Trophoblast cell (in vitro differentiated cells and primary cell): ENCODE data around the gene MPST. TPM values are rescaled to one million over a fixed set of nuclear protein-coding genes. Genes with fewer than 3 reads are reported as not detected.
A peak's percentile ranks its signal among the peaks of the same experiment; 100 is the strongest.

ENCODE experiments used
- DNase-seq, 2 donors: peaks; one replicate each; pipeline ENCODE4 v3.0.0-alpha.2; 2016
- H2AFZ ChIP-seq: 2 replicates; pipeline ENCODE4 v1.6.1; 2013; ENCODE audit warnings: low read length, moderate library complexity, mild to moderate bottlenecking; ENCODE audit not compliant: insufficient read depth, poor library complexity
- H2AK5ac ChIP-seq: 2 replicates; pipeline ENCODE4 v1.6.1; 2013; ENCODE audit warnings: mild to moderate bottlenecking, low read length
- H2BK120ac ChIP-seq: 2 replicates; pipeline ENCODE4 v1.6.1; 2013; ENCODE audit warnings: low read length, mild to moderate bottlenecking, moderate library complexity; ENCODE audit not compliant: insufficient read depth, poor library complexity
- H2BK12ac ChIP-seq: 2 replicates; pipeline ENCODE4 v1.6.1; 2013; ENCODE audit warnings: mild to moderate bottlenecking, low read length, moderate library complexity
- H2BK5ac ChIP-seq: 2 replicates; pipeline ENCODE4 v1.6.1; 2013; ENCODE audit warnings: low read length, low read depth, moderate library complexity, mild to moderate bottlenecking; ENCODE audit not compliant: poor library complexity
- H3K14ac ChIP-seq: 2 replicates; pipeline ENCODE4 v1.6.1; 2013; ENCODE audit warnings: mild to moderate bottlenecking, low read length
- H3K18ac ChIP-seq: 2 replicates; pipeline ENCODE4 v1.6.1; 2013; ENCODE audit warnings: mild to moderate bottlenecking, low read length
- H3K23ac ChIP-seq: 2 replicates; pipeline ENCODE4 v1.6.1; 2013; ENCODE audit warnings: low read length
- H3K27ac ChIP-seq: 2 replicates; pipeline ENCODE4 v1.5.1; 2013; ENCODE audit warnings: low read depth, mild to moderate bottlenecking, inconsistent platforms, low read length, moderate library complexity
- H3K27me3 ChIP-seq: 2 replicates; pipeline ENCODE4 v1.6.1; 2013; ENCODE audit warnings: inconsistent platforms, mild to moderate bottlenecking, low read length, moderate library complexity; ENCODE audit not compliant: insufficient read depth
- H3K36me3 ChIP-seq, 2 experiments: 1 replicate in 1 of 2; 2 replicates in 1 of 2; pipeline ENCODE4 v1.6.1; 2013; ENCODE audit warnings: low read length in 2 of 2, mild to moderate bottlenecking in 2 of 2, moderate library complexity in 1 of 2; ENCODE audit not compliant: insufficient read depth in 2 of 2, control insufficient read depth in 1 of 2
- H3K4ac ChIP-seq: 2 replicates; pipeline ENCODE4 v1.6.1; 2013; ENCODE audit warnings: low read depth, mild to moderate bottlenecking, low read length, moderate library complexity
- H3K4me1 ChIP-seq, 2 experiments: 1 replicate in 1 of 2; 2 replicates in 1 of 2; pipeline ENCODE4 v1.6.1; 2013; ENCODE audit warnings: low read length in 2 of 2, mild to moderate bottlenecking in 2 of 2, moderate library complexity in 1 of 2; ENCODE audit not compliant: insufficient read depth in 2 of 2, control insufficient read depth in 1 of 2
- H3K4me2 ChIP-seq: 2 replicates; pipeline ENCODE4 v1.6.1; 2013; ENCODE audit warnings: inconsistent platforms, mild to moderate bottlenecking, low read length, moderate library complexity
- H3K4me3 ChIP-seq: 2 replicates; pipeline ENCODE4 v1.5.1; 2013; ENCODE audit warnings: mild to moderate bottlenecking, low read depth, low read length, inconsistent platforms
- H3K79me1 ChIP-seq: one replicate; pipeline ENCODE4 v1.6.1; 2013; ENCODE audit warnings: low read length
- H3K79me2 ChIP-seq: 2 replicates; pipeline ENCODE4 v1.6.1; 2013; ENCODE audit warnings: low read length, mild to moderate bottlenecking; ENCODE audit not compliant: control insufficient read depth, insufficient read depth, poor library complexity
- H3K9ac ChIP-seq: 2 replicates; pipeline ENCODE4 v1.6.1; 2013; ENCODE audit warnings: mild to moderate bottlenecking, low read length
- H3K9me3 ChIP-seq: 2 replicates; pipeline ENCODE4 v1.6.1; 2013; ENCODE audit warnings: low read depth, mild to moderate bottlenecking, control low read depth, inconsistent platforms, low read length; ENCODE audit not compliant: insufficient read depth
- H4K12ac ChIP-seq: 2 replicates; pipeline ENCODE4 v1.6.1; 2013; ENCODE audit warnings: low read depth, mild to moderate bottlenecking, low read length, moderate library complexity
- H4K8ac ChIP-seq: 2 replicates; pipeline ENCODE4 v1.6.1; 2013; ENCODE audit warnings: low read depth, mild to moderate bottlenecking, low read length, moderate library complexity
- H4K91ac ChIP-seq: one replicate; pipeline ENCODE4 v1.6.1; 2013; ENCODE audit warnings: low read depth, mild to moderate bottlenecking, low read length, moderate library complexity
- WGBS: extraction: QIAGEN DNeasy Blood & Tissue Kit; methylation state at CpG from one replicate; pipeline ENCODE4 v1.1.7; 2013; ENCODE audit warnings: missing lambda C conversion rate; ENCODE audit not compliant: insufficient read length, insufficient coverage; ENCODE audit errors: extremely low coverage; 5-methylcytosine and 5-hydroxymethylcytosine counted together
- polyA plus RNA-seq: library from polyadenylated mRNA; stranded (reverse); fragments of 200-250 nt; gene quantifications from 2 replicates; pipeline ENCODE4 v1.2.3, GENCODE V29; 2013

MPST gene
- 58.3 and 60.4 TPM in 2 replicates for polyA plus RNA-seq

- Histone ChIP-seq H3K4me2 (peak within 1 kb of the TSS; percentile 85), H3K18ac (peak within 1 kb of the TSS; percentile 88), H3K36me3 (peaks cover 16 to 24% of the 10 kb centered on the region in 2 experiments), H2AFZ (peak within 1 kb of the TSS; percentile 82), H2BK12ac (no peak within 1 kb of the TSS), H3K4me1 (peaks cover 13 to 17% of the 10 kb centered on the region in 2 experiments), H3K79me2 (peaks cover 7% of the 10 kb centered on the region), H3K4me3 (peak within 1 kb of the TSS; percentile 94), H3K27me3 (no peaks in the 10 kb centered on the region), H3K23ac (no peak within 1 kb of the TSS), H3K79me1 (peaks cover 7% of the 10 kb centered on the region), H2BK5ac (peak within 1 kb of the TSS; percentile 78), H2AK5ac (peak within 1 kb of the TSS; percentile 38), H3K14ac (peak within 1 kb of the TSS; percentile 88), H4K12ac (peak within 1 kb of the TSS; percentile 78), H2BK120ac (peak within 1 kb of the TSS; percentile 70), H3K4ac (peak within 1 kb of the TSS; percentile 81), H3K9me3 (no peaks in the 10 kb centered on the region), H3K9ac (peak within 1 kb of the TSS; percentile 92), H4K8ac (peak within 1 kb of the TSS; percentile 85), H3K27ac (peak within 1 kb of the TSS; percentile 74), H4K91ac (peak within 1 kb of the TSS; percentile 95)
- no CpG with 5 or more reads among the region's 107 CpGs for WGBS
- peak; percentile 41 to 71 for DNase-seq
These were observed at the start of gene MPST, which contains the start of gene TST for GRCh38 chr22:37019309-37020191. Gene MPST (plus strand): TSS chr22:37019742. CDS start chr22:37019837, 95 bp downstream. Gene TST (minus strand): TSS chr22:37019447. CDS start chr22:37018732, 715 bp downstream.

- H4K8ac ChIP-seq, result no peak overlapping the region
- no peaks in the 10 kb centered on the region for H3K27me3 ChIP-seq
- H3K4ac ChIP-seq, result no peak overlapping the region
- no peaks in the 10 kb centered on the region for H3K79me1 ChIP-seq
- H2BK5ac ChIP-seq, result no peak overlapping the region
- no peaks in the 10 kb centered on the region for H3K79me2 ChIP-seq
- no peak overlapping the region for H3K23ac ChIP-seq
- no peak overlapping the region for H2AFZ ChIP-seq
- H3K18ac ChIP-seq, result no peak overlapping the region
- no peaks in the 10 kb centered on the region for H3K36me3 ChIP-seq
- DNase-seq, result peak in 1 of 2 donors; percentile 52
- whole genome bisulfite sequencing, result no CpG with 5 or more reads among the region's 19 CpGs
- no peak overlapping the region for H3K9ac ChIP-seq
- no peak overlapping the region for H3K14ac ChIP-seq
- H4K91ac ChIP-seq, result no peak overlapping the region
- H2BK12ac ChIP-seq, result no peak overlapping the region
- H2AK5ac ChIP-seq, result no peak overlapping the region
- H3K4me2 ChIP-seq, result no peak overlapping the region
- no peaks in the 10 kb centered on the region for H3K4me1 ChIP-seq
- H2BK120ac ChIP-seq, result no peak overlapping the region
- H4K12ac ChIP-seq, result no peak overlapping the region
- H3K4me3 ChIP-seq, result no peak overlapping the region
- no peak overlapping the region for H3K27ac ChIP-seq
- no peaks in the 10 kb centered on the region for H3K9me3 ChIP-seq
These were observed 48.0 kb upstream of the MPST start for GRCh38 chr22:36971341-36972125.

- H3K14ac ChIP-seq, result no peak overlapping the region
- H4K12ac ChIP-seq, result no peak overlapping the region
- no peak overlapping the region for H3K4ac ChIP-seq
- H3K27ac ChIP-seq, result no peak overlapping the region
- no peaks in the 10 kb centered on the region for H3K36me3 ChIP-seq
- H4K91ac ChIP-seq, result no peak overlapping the region
- peaks cover 3% of the 10 kb centered on the region for H3K79me1 ChIP-seq
- H3K18ac ChIP-seq, result no peak overlapping the region
- DNase-seq, result no peak
- no peak overlapping the region for H3K9ac ChIP-seq
- H2BK5ac ChIP-seq, result no peak overlapping the region
- peaks cover 0 to 2% of the 10 kb centered on the region in 2 experiments for H3K4me1 ChIP-seq
- peak overlapping the region; percentile 71 for H2AK5ac ChIP-seq
- H2BK12ac ChIP-seq, result no peak overlapping the region
- H3K27me3 ChIP-seq, result no peaks in the 10 kb centered on the region
- H3K4me2 ChIP-seq, result no peak overlapping the region
- no peak overlapping the region for H3K4me3 ChIP-seq
- no CpG with 5 or more reads among the region's 4 CpGs for WGBS
- no peak overlapping the region for H3K23ac ChIP-seq
- peak overlapping the region; percentile 54 for H4K8ac ChIP-seq
- no peaks in the 10 kb centered on the region for H3K79me2 ChIP-seq
- no peaks in the 10 kb centered on the region for H3K9me3 ChIP-seq
- no peak overlapping the region for H2AFZ ChIP-seq
- H2BK120ac ChIP-seq, result peak overlapping the region; percentile 34
These were observed 42.9 kb upstream of the MPST start for GRCh38 chr22:36976606-36977005.

GRCh38 chr22:36977401-36977861 is 42.1 kb upstream of the MPST start:
- Histone ChIP-seq H3K14ac (no peak overlapping the region), H3K18ac (no peak overlapping the region)
- no CpG with 5 or more reads among the region's 13 CpGs for WGBS

More at GRCh38 chr22:36977401-36977861, 42.1 kb upstream of the MPST start:
- no peaks in the 10 kb centered on the region for H3K27me3 ChIP-seq
- peak overlapping the region; percentile 36 for H3K4me2 ChIP-seq
- no peak overlapping the region for H2BK5ac ChIP-seq
- H2BK120ac ChIP-seq, result peak overlapping the region; percentile 18
- H3K4me3 ChIP-seq, result no peak overlapping the region
- H3K4ac ChIP-seq, result no peak overlapping the region
- H3K4me1 ChIP-seq, result peaks cover 0 to 2% of the 10 kb centered on the region in 2 experiments
- H3K9me3 ChIP-seq, result no peaks in the 10 kb centered on the region
- peak overlapping the region; percentile 39 for H2AK5ac ChIP-seq
- no peak overlapping the region for H3K23ac ChIP-seq
- DNase-seq, result peak in 1 of 2 donors; percentile 12
- no peaks in the 10 kb centered on the region for H3K36me3 ChIP-seq
- H3K27ac ChIP-seq, result no peak overlapping the region
- peaks cover 3% of the 10 kb centered on the region for H3K79me1 ChIP-seq
- H2AFZ ChIP-seq, result no peak overlapping the region
- no peak overlapping the region for H3K9ac ChIP-seq
- H4K91ac ChIP-seq, result peak overlapping the region; percentile 56
- H3K79me2 ChIP-seq, result no peaks in the 10 kb centered on the region
- no peak overlapping the region for H4K12ac ChIP-seq
- no peak overlapping the region for H2BK12ac ChIP-seq
- H4K8ac ChIP-seq, result peak overlapping the region; percentile 54
